ENCODE measurements around the gene SMYD1.

The SMYD1 gene

DNA sequence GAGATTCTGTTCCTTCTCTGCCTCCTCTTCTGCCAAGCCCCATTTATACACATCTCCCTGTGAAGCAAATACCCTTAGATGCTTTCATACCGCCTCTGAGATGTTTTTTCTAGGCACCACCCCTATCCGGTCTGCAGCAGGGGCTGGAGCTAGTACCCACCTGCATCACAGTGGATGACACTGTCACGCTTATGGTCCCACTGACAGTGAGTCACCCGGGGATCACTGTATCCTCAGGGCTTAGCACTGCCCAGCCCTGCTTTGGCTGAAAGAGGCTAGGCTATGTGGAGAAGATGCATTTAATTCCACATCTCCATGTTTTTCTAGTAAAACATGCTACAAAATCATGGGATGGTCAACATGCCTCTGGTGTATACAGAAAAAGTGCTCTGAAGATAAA is 50.3 kb downstream of the SMYD1 start:
- CTCF ChIA-PET = no interaction called here
- POLR2A ChIA-PET = no interaction called here
- TF ChIP-seq NFRKB (IDR thresholded peaks at IDR 0.05) (no peak), ELF4 (IDR thresholded peaks at IDR 0.05) (no peak), FOXA1 (IDR thresholded peaks at IDR 0.05) (no peak), ARNT (IDR thresholded peaks at IDR 0.05) (no peak), SP1 (IDR thresholded peaks at IDR 0.05) (no peak), FOXK2 (IDR thresholded peaks at IDR 0.05) (no peak), LEF1 (IDR thresholded peaks at IDR 0.05; ENCODE audit: borderline replicate concordance) (no peak), BHLHE40 (IDR thresholded peaks at IDR 0.05; ENCODE audit: borderline replicate concordance) (no peak), L3MBTL2 (conservative IDR thresholded peaks at IDR 0.05) (no peak), CTBP1 (IDR thresholded peaks at IDR 0.05; ENCODE audit: borderline replicate concordance) (no peak), SUZ12 (IDR thresholded peaks at IDR 0.05) (no peak), HDGF (IDR thresholded peaks at IDR 0.05; ENCODE audit: borderline replicate concordance) (no peak), ZNF384 (IDR thresholded peaks at IDR 0.05) (no peak), TARDBP (IDR thresholded peaks at IDR 0.05) (no peak)
- TF ChIP-seq, protein P1, sequence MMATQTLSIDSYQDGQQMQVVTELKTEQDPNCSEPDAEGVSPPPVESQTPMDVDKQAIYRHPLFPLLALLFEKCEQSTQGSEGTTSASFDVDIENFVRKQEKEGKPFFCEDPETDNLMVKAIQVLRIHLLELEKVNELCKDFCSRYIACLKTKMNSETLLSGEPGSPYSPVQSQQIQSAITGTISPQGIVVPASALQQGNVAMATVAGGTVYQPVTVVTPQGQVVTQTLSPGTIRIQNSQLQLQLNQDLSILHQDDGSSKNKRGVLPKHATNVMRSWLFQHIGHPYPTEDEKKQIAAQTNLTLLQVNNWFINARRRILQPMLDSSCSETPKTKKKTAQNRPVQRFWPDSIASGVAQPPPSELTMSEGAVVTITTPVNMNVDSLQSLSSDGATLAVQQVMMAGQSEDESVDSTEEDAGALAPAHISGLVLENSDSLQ (IDR thresholded peaks at IDR 0.05) = no peak
- no peak for DNase-seq (ENCODE audit: extremely low spot score)

DNA sequence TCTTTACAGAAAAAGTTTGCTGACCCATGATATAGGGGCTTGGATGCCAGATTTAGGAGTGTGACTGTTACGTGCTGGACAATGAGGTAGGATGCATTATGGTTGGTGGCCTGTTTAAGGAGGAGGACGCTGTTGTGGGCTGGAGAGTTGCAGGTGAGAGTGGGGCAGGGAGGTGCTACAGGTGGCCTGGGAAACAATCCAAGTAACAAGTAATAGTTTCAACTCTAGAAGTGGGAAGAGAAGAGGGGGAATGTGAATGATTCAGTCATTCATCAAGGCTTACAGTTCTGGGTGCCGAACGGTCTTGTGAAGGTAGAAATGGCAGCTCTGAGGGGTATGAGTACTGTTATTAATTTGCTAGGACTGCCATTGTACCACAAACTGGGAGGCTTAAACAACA is 54.1 kb downstream of the SMYD1 start:
- TF ChIP-seq FOXA1 (IDR thresholded peaks at IDR 0.05) (no peak), LEF1 (IDR thresholded peaks at IDR 0.05; ENCODE audit: borderline replicate concordance) (no peak), ZNF384 (IDR thresholded peaks at IDR 0.05) (no peak), L3MBTL2 (conservative IDR thresholded peaks at IDR 0.05) (no peak), TARDBP (IDR thresholded peaks at IDR 0.05) (no peak), HDGF (IDR thresholded peaks at IDR 0.05; ENCODE audit: borderline replicate concordance) (no peak), ELF4 (IDR thresholded peaks at IDR 0.05) (no peak), BHLHE40 (IDR thresholded peaks at IDR 0.05; ENCODE audit: borderline replicate concordance) (no peak), FOXK2 (IDR thresholded peaks at IDR 0.05) (no peak), CTBP1 (IDR thresholded peaks at IDR 0.05; ENCODE audit: borderline replicate concordance) (no peak), SUZ12 (IDR thresholded peaks at IDR 0.05) (no peak), ARNT (IDR thresholded peaks at IDR 0.05) (no peak), FOXM1 (IDR thresholded peaks at IDR 0.05; ENCODE audit: borderline replicate concordance) (no peak)
- TF ChIP-seq, protein P1 (IDR thresholded peaks at IDR 0.05) = no peak
- DNase-seq (ENCODE audit: extremely low spot score) = no peak
- CTCF ChIA-PET = no interaction called here
- POLR2A ChIA-PET = no interaction called here

DNA sequence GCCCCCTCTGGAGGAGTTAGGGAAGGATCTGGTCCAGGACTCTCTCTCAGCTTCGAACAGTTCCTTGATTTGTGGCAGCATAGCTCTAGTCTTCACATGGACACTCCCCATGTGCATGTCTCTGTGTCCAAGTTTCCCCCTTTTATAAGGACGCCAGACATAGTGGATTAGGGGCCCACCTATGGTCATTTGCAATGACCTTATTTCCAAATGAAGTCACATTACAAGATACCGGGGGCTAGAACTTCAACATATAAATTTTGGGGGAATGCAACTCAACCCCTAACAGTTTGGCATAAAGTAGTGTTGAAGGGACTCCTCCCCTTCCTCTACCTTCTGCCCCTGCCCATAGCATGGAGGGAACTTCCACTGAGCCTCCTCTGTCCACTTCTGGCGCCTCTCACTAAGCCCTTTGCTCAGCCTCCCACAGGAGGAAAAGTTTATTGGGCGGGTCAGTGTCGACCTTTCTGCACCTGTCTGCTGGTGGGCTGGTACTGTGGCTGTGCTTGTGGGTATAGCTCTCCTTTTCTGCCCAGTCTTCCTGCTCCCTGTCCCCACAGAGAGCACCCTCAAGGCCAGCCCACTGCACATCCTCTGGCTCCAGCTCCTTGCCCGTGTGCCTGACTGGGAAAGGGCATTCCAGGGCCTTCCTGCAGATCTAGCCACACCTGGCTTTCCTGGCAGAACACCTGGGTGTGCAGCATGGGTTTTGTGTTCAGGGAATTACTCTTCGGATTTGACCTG is 54.7 kb downstream of the SMYD1 start:
- TF ChIP-seq CTBP1 (IDR thresholded peaks at IDR 0.05; ENCODE audit: borderline replicate concordance) (no peak), NFRKB (IDR thresholded peaks at IDR 0.05) (no peak), SUZ12 (IDR thresholded peaks at IDR 0.05) (no peak), ZNF384 (IDR thresholded peaks at IDR 0.05) (no peak), LEF1 (IDR thresholded peaks at IDR 0.05; ENCODE audit: borderline replicate concordance) (no peak), BHLHE40 (IDR thresholded peaks at IDR 0.05; ENCODE audit: borderline replicate concordance) (no peak), FOXK2 (IDR thresholded peaks at IDR 0.05) (no peak), FOXA1 (IDR thresholded peaks at IDR 0.05) (no peak), HDGF (IDR thresholded peaks at IDR 0.05; ENCODE audit: borderline replicate concordance) (no peak), TARDBP (IDR thresholded peaks at IDR 0.05) (no peak), ELF4 (IDR thresholded peaks at IDR 0.05) (no peak), FOXM1 (IDR thresholded peaks at IDR 0.05; ENCODE audit: borderline replicate concordance) (no peak), SP1 (IDR thresholded peaks at IDR 0.05) (no peak), ARNT (IDR thresholded peaks at IDR 0.05) (no peak)
- TF ChIP-seq, protein P1 (IDR thresholded peaks at IDR 0.05) = no peak
- POLR2A ChIA-PET = no interaction called here
- CTCF ChIA-PET = no interaction called here
- no peak for DNase-seq (ENCODE audit: extremely low spot score)

GRCh38 chr2:88123164-88123974 is 55.7 kb downstream of the SMYD1 start:
- ChIA-PET CTCF (no interaction called here), POLR2A (no interaction called here)
- no peak for TF ChIP-seq CTBP1 (IDR thresholded peaks at IDR 0.05; ENCODE audit: borderline replicate concordance)
- no peak for TF ChIP-seq SP1 (IDR thresholded peaks at IDR 0.05)
- no peak for TF ChIP-seq FOXA1 (IDR thresholded peaks at IDR 0.05)
- TF ChIP-seq HDGF (IDR thresholded peaks at IDR 0.05; ENCODE audit: borderline replicate concordance) = no peak
- TF ChIP-seq, protein P1 (IDR thresholded peaks at IDR 0.05) = no peak
- TF ChIP-seq TARDBP (IDR thresholded peaks at IDR 0.05) = no peak
- TF ChIP-seq FOXM1 (IDR thresholded peaks at IDR 0.05; ENCODE audit: borderline replicate concordance) = no peak
- no peak for TF ChIP-seq ARNT (IDR thresholded peaks at IDR 0.05)
- no peak for TF ChIP-seq NFRKB (IDR thresholded peaks at IDR 0.05)
- TF ChIP-seq BHLHE40 (IDR thresholded peaks at IDR 0.05; ENCODE audit: borderline replicate concordance) = no peak
- no peak for TF ChIP-seq LEF1 (IDR thresholded peaks at IDR 0.05; ENCODE audit: borderline replicate concordance)
- TF ChIP-seq L3MBTL2 (conservative IDR thresholded peaks at IDR 0.05) = no peak
- TF ChIP-seq FOXK2 (IDR thresholded peaks at IDR 0.05) = no peak
- TF ChIP-seq ELF4 (IDR thresholded peaks at IDR 0.05) = no peak
- no peak for TF ChIP-seq SUZ12 (IDR thresholded peaks at IDR 0.05)
- DNase-seq (ENCODE audit: extremely low spot score) = no peak
